ENCODE data around the gene BCL2. TPM values are rescaled to one million over a fixed set of nuclear protein-coding genes. Genes with fewer than 3 reads are reported as not detected.

The BCL2 gene
- polyA plus RNA-seq, 10 donors: 14.0 to 22.8 (median 17.6) TPM

DNA sequence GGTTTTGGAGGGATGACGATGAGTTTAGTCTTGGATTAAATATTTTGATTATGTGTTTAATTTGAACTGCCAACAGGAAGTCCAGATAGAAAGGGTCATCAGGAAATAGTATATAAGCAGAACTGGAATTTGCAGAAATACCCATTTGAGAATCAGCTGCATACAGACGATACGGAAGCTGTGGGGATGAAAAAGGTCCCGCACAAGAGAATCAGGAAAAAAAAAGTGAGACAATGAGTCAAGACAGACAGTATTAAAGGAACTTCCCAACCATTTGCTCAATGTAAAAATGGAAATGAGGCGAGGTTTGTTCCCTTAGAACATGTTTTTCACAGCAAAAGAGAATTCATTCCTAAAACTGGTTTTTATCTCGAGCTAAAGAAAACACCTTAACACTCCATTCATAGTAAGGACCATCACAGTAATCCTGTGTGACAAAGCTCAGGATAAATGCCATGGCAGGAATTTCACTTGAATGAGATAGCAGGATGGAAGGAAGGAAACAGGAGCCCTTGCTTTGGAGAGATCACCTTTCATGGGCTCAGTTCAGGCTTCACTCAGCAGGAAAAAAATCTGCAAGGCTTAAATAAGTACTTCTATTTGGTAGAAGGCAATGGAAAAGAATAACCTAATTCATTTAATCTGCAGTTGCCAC is 29.3 kb downstream of the BCL2 start:
- no peak for DNase-seq

DNA sequence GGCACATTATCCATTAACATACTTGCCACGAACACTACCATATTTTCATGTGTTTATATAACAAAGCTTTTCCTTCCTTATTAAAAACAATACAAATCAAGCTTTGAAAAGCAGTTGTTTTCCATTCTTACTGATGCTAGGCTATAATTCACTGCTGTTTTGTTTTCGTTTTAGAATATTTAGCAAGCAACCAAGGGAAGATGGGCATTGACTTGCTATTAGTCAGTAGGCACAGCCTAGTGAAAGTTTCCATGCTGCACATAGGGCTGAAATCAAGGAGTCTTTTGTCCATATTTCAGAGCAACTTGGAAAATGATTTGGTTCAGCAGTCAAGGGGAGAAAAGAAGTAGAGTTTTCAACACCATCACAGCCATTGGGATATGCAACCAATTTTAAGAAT is 31.3 kb downstream of the BCL2 start:
- DNase-seq: no peak

DNA sequence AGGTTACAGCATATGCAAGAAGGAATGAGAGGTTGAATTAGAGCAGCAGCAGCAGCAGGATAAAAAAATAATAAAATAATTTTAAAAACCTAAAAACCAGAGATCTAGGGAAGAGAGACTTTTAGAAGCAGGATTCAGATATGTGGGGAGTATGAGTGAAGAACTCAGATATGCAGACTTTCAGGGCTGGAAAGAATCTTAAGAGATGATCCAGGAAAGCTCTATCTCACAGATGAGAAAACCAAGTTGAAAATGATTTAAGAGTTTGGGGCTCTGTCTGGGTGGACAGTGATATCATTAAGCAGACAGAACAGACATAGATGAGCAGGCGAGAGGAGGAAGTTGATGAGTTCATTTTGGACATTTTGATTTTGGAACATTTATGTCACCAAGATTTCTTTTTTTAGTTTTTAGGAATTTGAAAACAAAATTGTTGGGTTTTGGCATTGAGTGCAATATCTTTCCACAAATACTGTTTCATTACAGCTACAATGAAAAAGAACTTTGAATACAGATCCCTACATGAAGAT is 31.8 kb downstream of the BCL2 start:
- peak in 1 of 3 donors; percentile 46 for DNase-seq

DNA sequence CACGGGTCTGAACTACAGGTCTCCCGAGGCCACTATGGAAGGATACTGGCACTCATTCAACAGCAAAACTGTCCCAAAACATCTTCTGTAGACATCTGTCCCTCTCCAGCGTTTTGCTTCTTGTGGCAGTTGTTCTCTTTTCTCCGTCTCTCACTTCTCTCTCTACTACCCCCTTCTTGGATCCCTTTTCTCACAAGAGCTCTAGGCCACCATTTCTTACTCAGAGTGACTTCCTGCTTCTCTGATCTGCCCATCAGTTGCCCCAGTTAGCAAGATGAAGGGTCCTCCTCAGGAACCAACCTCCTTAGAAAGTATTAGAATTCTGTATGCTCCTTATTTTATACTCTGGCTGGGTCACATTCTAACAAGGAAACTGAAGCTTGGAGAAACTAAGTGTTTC is 32.6 kb downstream of the BCL2 start:
- DNase-seq: no peak

DNA sequence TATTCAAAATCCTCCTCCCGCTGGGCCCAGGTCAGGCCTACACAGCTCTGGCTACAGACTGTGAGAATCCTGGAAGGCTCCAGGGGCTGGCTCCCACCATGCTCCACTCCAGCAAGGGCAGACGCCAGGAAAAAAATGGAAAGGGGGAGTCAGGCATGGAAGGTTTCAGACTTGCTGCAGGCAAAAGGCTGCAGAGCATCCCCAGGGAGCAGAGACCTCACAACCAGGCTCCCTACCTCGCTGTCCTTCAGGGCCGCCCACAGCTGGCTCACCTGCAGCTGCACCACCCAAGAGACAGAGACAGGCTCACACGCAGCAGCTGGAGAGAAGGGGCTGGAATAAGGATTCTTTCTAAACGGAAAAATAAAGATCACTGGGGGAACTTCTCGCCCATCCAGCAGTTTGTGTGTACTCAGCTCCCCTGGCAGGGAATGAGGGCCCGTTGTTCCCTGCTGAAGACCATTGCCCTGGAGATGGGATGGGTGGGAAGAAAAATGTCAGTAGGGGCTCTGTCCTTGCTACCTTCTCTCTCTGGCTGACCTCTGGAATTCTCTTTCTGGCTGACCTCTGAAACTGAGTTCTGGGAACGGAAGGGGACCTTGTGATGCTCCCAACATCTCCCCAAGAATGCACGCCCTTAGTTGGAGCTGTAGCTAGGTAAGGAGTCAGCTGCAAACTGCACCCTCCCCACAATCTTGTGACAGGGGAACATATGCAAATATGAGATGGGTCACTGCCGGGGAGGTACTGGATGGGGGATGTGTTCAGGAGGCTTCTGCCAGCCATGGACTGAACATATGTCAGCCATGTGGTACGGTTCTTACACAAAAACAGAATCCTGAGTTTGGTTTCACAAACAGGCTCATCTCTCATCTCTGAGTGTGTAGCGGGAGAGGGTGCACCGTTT is 34.5 kb downstream of the BCL2 start:
- peak in 2 of 3 donors; percentile 27 to 84 for DNase-seq

DNA sequence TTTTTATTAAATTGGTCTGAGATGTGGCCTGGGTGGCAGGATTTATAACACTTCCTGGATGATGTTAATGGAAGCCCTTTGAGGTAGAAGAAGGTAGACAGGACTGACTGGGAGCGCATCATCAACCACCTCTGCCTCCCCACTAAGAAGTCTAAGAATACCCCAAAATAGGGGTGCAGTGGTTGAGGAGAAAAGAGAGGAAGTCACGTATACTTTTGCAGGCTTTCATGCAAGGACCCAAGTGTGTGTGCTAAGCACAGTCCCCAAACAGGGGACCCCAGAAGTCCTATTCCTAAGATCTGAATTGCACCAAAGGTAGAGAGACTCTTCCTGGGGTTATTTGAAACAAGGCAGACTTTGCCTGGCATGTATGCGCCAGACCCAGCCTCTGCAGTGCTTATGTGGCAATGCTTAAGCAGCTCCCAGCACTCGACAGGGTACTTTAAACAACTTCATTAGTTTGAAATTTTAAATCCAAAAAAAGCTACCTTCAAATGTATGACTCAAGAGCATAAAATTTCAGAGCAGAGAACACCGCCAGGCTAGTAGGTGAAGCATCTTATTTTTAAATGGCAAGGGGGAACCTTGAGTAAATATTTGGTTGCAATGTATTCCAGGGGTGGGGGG is 35.3 kb downstream of the BCL2 start:
- DNase-seq: peak in 1 of 3 donors; percentile 51

DNA sequence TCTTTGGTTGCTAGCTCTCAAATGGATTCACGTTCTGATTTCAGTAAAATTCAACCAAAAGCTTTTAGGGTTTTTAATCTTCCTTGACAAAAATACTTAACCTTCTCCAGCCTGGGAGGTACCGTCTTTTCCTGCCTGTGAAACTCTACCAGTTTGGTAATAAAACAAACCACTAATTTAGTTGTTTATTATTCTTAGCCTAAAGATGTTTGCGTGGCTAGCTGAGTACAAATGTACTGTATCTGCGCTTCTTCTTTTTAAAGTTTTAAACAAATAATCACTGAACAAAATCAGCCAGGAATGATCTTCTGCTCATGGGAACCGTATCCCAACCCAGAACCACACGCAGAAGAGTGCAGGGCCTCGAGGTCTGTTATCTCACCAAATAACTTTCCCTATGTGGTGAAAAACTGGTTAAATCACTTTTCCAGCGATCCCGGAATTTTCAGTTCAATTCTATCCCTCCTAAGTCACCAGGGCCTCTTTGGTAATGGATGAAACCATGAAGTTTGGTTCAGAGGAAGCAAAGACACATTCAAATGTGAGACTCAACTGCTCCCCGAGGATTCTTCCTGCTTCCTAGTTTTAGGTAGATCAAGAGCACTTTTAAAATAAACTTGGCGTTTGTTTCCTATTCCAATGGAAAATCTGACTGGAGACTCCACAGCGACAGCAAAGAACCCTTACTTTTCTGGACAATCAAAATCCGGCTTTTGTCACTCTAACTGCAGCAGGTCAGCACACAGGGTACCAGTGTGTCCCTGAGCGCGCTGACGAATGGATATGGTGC is 36.1 kb downstream of the BCL2 start:
- DNase-seq: peak in 2 of 3 donors; percentile 34 to 69

DNA sequence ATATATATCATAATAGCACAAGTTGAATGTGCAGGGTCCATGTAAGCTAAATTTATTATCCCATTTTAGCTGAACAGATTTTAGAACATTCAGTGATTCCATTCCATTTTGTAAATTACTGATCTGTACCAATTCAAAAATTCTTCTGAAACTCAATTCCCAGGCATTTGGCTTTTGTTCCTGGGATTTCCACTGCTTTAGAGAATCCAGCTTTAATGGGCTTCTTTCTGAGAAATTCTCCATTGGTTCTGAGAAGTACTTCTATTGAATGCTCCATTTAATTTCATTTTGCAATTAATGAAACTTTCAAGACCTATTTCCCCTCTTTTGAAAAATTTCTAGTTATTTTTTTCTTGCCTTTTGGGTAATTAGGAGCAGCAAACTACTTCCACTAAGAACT is 36.8 kb downstream of the BCL2 start:
- DNase-seq: no peak

DNA sequence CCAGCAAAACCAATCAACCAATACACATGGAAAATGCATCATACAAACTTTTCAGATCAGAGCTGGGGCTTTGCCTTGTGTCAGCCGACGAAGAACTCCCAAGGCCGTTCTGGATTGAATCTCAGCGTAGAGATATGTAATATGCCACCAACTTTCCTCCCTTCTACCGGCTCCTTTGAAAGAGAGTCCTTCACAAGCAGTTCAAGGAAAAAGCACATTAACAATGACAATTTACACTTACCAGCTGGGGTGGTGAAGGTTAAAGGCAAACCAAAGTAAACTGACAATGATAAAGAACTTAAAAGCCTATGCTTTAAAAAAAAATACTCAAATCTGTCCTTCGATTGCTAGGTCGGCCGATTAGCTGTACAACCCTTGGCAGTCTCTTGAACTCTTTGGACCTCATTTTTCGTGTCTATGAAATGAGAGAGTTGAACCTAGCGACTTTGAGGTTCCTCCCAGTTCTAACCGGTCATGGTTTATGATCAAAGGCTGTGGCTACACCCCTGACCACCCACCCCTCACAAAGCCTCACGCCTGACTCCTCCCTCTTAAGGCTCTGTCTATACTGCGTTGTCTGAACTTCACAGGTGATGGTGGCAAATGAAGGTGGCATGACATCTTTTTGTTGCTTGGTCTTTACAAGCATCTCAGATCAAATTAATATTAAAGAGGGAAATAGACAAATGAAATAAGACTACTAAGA is 46.2 kb downstream of the BCL2 start:
- no peak for DNase-seq

DNA sequence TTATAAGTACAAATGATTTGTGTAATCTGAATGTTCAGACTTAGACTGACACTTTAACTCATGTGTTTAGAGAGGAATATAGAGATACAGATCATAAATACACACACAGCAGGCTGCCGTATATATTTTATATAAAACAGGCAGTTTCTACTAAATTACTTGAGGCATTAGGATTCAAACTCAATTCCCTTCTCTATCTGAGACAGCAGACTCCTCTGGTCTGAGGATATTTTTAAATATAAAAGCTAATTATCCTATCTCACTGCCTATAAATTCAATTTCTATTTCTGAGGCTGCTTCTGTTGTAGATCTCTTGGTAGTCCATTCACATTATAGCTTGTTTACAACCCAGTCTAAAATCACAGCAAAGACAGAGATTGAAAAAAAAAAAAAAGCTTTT is 46.9 kb downstream of the BCL2 start:
- no peak for DNase-seq

DNA sequence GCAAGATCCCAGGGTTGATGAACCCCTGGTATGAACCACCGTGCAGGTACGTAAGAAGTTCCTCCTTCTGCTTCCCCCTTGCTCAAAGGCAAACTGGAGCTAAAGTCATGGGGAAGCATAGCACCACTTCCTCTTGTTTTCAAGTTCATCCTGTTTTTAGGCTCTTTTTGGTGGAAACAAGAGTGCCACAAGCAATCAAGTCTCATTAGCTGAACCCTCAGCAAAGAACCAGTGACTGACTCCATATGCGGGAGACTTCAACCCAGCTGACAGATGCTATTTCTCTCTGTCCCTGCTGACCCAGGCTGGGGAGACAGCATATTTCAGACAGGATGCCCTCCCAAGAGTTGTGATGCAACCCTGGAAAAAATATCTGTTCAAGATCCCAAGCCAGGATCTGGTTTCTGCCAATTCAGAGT is 47.7 kb downstream of the BCL2 start:
- peak in 1 of 3 donors; percentile 55 for DNase-seq

DNA sequence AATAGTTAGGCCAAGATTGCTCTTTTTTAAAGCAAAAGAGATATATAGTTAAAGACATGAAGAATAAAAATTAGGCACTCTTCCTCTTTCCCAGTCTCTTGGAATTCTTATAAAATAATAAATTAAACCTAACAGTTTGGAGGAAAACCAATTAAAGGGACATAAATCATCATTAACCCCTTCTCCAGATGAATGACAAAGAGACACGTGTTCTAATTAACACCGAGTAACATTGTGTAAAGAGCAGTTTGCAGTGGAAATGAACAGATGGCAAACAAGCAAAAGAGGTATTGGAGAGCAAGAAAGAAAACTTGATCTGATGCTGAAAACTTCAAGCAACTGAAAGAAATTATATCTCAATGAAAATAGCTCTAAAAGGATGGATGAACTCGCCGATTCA is 48.4 kb downstream of the BCL2 start:
- no peak for DNase-seq

DNA sequence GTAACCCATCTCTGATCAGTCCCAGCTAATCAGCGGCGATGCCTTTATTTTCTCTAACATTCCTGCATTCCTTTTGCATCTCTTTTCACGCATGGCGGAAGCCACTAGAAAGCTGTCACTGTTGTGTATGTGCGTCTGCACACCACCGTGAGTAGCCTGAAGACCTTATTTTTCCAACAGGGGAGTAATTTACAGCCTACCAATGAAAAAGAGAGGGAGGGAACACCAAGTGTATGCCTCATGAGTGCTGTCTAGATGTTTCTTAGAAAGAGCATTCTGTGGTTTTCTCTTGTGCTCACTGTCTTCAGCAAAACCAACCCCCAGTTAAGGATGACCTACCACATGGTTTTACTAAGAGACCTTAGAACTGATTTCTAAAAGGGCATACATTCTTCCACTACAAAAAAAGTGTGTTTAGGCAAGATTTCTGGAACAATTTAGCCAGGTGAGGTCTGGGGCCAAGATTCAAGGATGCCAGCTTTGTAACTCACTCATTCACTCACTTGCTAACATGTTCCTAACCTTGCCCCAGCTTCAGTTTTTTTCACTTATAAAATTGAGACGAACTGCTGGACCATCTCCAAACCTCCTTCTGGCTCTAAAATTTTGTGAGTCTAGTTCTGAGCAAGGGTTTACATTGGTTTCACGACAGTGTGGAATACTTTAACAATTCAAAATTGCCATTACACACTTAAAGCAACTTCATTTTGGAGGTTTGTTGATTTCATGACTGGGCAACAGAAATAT is 51.4 kb downstream of the BCL2 start:
- no peak for DNase-seq

DNA sequence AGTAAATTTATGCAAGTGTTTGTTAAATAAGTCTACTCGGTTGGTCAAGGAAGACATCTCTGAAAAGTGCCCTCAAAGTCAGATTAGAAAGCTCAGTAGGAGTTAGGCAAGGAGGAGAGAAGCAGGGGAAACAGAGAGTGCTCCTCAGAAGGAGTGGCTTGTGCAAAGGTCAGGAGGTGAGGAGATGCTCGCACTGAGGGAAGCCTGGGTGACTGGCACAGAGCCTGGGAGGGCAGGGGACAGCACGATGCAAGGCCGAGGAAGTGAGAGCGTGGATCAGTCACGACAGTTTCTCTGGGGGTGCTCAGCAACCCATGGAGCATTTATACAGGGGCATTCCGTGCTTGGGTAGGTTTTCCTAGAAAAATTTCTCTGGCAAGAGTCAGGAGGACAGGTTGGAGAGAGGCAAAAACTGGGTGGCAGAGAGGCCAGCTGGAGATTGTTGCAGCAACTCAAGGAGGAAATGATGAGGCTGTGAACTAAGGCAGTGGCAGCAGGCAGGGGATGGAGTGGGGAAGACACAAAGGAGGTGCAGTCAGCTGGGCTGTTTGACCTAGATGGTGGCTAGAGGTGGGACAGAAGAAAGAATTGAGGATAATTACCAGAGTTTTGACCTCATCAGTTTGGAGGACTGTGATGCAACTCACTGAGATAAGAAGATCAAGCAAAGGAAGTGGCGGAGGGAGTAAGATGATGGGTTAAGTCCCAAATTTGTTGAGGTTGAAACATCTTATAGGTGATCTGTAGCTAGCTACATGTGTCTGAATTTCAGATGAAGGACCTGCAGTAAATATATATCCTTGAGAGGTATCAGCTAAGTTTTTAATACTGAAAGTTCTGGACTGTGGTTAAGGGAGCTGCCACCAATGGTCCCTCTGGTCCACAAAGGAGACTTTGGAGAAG is 52.4 kb downstream of the BCL2 start:
- DNase-seq: no peak

DNA sequence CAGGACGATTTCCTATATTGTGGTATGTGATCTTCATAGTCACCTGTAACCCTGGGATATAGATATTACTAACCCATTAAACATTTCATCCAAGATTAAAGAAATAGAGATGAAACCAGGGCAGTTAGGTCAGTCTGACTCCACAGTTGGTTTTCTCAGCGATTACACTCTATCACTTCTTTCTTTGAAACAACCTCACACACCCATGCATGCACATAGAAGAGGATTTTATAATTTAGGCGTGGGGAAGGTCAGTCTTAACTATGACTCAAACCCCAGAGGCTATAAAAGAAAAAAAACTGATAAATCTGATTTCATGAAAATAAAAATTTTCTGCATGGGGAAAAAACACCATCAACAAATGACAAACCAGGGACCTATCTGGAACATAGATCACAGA is 54.2 kb downstream of the BCL2 start:
- no peak for DNase-seq

DNA sequence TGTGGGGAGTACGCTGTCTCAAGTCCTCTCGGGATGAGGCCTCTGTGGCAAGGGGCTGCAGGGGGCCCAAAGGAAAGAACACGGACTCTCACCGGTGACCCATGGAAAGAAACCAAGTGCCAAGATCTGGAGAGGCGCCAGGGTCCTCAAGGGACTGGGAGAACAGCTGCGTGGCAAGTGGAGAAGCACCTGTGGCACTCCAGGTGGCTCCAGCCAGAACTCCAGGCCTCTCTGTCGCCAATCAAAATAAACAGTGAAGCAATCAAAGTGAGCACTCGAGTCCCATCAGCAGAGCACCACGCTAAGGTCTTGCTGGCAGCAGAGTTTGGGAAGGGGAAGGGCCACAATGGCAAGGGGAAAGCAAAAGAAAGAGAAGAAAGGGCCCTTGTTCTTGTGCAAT is 54.7 kb downstream of the BCL2 start:
- DNase-seq: no peak

DNA sequence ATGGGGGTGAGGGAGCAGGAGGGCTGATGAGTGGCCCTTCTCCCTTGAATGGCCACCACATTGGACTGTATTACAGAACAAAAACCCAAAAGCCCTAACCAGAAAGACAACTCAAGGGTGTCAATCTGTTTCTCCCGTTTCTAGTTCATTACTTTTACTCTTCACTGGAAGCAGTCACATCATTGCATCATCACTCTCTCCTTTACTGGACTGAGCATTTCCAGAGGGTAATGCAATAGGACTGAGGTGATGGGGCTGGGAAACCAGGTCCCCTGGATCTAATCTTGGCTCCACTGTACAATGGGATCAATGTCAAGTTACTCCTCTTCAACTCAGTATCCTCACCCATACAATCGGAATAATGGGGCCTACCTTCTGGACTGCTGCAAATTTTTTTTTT is 56.1 kb downstream of the BCL2 start:
- no peak for DNase-seq

DNA sequence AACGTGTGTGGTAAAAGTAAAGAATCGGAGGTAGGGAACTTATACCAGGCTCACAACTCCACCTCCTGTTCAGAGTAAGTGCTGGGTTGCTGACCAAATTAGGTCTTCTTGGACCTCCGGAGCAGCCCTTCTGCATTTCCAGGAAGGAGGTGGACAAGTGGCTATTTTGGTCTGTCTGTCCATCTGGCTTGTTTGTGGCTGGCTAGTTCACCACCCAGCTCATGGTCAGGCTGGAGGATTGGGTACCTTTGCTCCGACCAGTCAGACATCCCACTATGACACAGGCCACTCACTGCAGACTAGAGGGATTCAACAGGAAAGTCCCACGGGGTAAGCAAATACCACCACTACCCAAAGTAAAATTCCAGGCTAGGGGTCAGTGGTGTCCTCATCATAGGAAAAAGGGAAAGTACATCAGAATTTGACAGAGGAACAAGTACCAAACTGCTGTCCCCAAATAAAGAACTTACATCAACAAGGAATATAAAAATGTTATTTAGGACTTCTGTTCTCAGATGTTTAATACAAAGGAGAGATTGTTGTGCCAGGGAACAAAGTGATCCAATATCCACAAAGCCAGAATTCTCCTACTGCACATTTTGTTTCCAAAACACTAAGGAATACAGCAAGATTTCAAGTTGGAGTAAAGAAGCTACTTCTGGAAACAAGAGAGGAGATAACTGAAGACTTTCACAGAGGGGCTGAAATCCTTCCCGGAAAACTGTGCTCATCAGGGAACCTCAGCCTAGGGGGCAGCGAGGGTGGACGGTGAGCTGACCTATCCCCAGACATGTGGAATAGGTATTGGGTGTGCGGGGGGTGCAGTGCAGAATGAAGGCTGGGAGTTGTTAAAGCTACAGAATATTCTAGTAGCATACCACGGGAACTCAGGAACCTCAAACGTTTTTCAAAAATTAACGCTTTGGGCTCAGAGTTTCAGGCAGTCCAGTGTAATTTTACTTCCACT is 56.9 kb downstream of the BCL2 start:
- peak in 1 of 3 donors; percentile 65 for DNase-seq
